Ecto neural progenitor cell (in vitro differentiated cells): ENCODE measurements around the gene GRPEL2.
"Not testable (repeated sequence)": the region's sequence is repeated elsewhere in the genome, so short reads cannot be mapped to it uniquely, and the experiment has no call there.

ENCODE experiments used
- DNase-seq: peaks from one replicate; pipeline ENCODE4 v3.0.0-alpha.2; 2018; ENCODE audit warnings: low spot score

The GRPEL2 gene

GRCh38 chr5:149398747-149399266, 53.5 kb downstream of the GRPEL2 start:
- DNase-seq = not testable (repeated sequence)

- no peak for DNase-seq
Measured at GRCh38 chr5:149399775-149400174, 54.5 kb downstream of the GRPEL2 start.

GRCh38 chr5:149400304-149400703, 55.0 kb downstream of the GRPEL2 start:
- no peak for DNase-seq

GRCh38 chr5:149401051-149401450, 55.8 kb downstream of the GRPEL2 start:
- no peak for DNase-seq

- DNase-seq = no peak
Measured at GRCh38 chr5:149402291-149402690, 57.0 kb downstream of the GRPEL2 start.
